ENCODE data around the gene SUN1. TPM values are rescaled to one million over a fixed set of nuclear protein-coding genes. Genes with fewer than 3 reads are reported as not detected.

The SUN1 gene
- total RNA-seq, 1 donor from 2014 or later: 186 TPM

- peak overlapping the region; percentile 67 to 70 for H3K27ac ChIP-seq
- no peak for DNase-seq (ENCODE audit: low spot score in 2 of 2)
- H3K4me3 ChIP-seq: no peak overlapping the region
- peaks cover 8 to 55% of the 10 kb centered on the region in 2 donors for H3K4me1 ChIP-seq
- no peaks in the 10 kb centered on the region for H3K9me3 ChIP-seq
- no peaks in the 10 kb centered on the region for H3K36me3 ChIP-seq
- intact Hi-C loops (cut with DNase I): no loop called here
- no peaks in the 10 kb centered on the region for H3K27me3 ChIP-seq
- no peak for TF ChIP-seq CTCF (IDR thresholded peaks at IDR 0.05)
Observed at GRCh38 chr7:825386-825785, 6.9 kb upstream of the SUN1 start.

DNA sequence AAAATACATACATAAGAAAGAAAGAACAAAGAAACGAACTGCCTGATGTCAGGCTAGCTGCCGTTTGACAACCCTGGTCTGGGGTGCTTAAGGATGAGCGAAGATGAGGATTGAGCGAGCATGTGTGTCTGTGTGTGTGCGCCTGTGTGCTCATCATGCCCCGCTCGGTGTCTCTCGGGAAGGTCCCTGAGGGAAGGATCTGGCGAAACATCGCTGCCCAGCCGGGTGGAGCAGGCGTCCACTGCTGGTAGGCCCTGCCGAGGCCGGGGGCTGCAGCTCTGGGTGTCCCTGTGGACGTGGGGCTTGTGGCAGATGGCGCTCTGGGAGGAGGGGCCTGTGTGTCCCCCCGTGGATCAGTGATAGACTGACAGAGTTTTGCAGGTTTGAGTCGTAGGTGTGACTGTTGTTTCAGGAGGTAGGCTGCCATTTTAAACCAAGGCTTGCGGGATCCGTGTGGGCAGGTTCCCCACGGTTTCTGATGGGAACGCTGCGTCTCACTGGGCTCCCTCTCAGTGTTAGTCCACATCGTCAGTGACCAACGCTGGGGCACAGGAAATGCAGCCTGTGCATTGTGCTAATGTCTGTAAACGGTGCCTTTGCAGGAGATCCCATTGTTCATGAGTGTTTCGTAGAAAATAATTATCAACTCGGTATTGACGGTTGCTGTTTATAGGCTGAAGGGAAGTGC, 5.9 kb upstream of the SUN1 start:
- Histone ChIP-seq H3K27ac (peak overlapping the region; percentile 67 to 70), H3K9me3 (no peaks in the 10 kb centered on the region), H3K36me3 (no peaks in the 10 kb centered on the region), H3K27me3 (no peaks in the 10 kb centered on the region), H3K4me3 (no peak overlapping the region), H3K4me1 (peaks cover 13 to 53% of the 10 kb centered on the region in 2 donors)
- DNase-seq (ENCODE audit: low spot score in 2 of 2): no peak
- no peak for TF ChIP-seq CTCF (IDR thresholded peaks at IDR 0.05)
- intact Hi-C loops (cut with DNase I): no loop called here

- H3K9me3 ChIP-seq: no peaks in the 10 kb centered on the region
- intact Hi-C loops (cut with DNase I): no loop called here
- H3K27ac ChIP-seq: peak overlapping the region; percentile 9 to 43
- peaks cover 0 to 3% of the 10 kb centered on the region in 2 donors for H3K36me3 ChIP-seq
- no peaks in the 10 kb centered on the region for H3K27me3 ChIP-seq
- DNase-seq (ENCODE audit: low spot score in 2 of 2): no peak
- no peak overlapping the region for H3K4me3 ChIP-seq
- TF ChIP-seq CTCF (IDR thresholded peaks at IDR 0.05): no peak
- H3K4me1 ChIP-seq: peaks cover 20 to 51% of the 10 kb centered on the region in 2 donors
Observed at GRCh38 chr7:828793-829561, 3.3 kb upstream of the SUN1 start.

GRCh38 chr7:830069-830468, 2.2 kb upstream of the SUN1 start:
- intact Hi-C loops (cut with DNase I): no loop called here
- no peak overlapping the region for H3K4me3 ChIP-seq
- no peak for DNase-seq (ENCODE audit: low spot score in 2 of 2)
- TF ChIP-seq CTCF (IDR thresholded peaks at IDR 0.05): no peak
- H3K36me3 ChIP-seq: peaks cover 0 to 3% of the 10 kb centered on the region in 2 donors
- H3K4me1 ChIP-seq: peaks cover 21 to 53% of the 10 kb centered on the region in 2 donors
- no peaks in the 10 kb centered on the region for H3K27me3 ChIP-seq
- H3K9me3 ChIP-seq: no peaks in the 10 kb centered on the region
- peak overlapping the region; percentile 89 to 93 for H3K27ac ChIP-seq

GRCh38 chr7:831596-832166, 595 bp upstream of the SUN1 start:
- peak overlapping the region; percentile 18 to 51 for H3K4me3 ChIP-seq
- peaks cover 0 to 3% of the 10 kb centered on the region in 2 donors for H3K36me3 ChIP-seq
- H3K27ac ChIP-seq: peak overlapping the region; percentile 89 to 93
- no peaks in the 10 kb centered on the region for H3K9me3 ChIP-seq
- no peak for TF ChIP-seq CTCF (IDR thresholded peaks at IDR 0.05)
- intact Hi-C loops (cut with DNase I): loop anchor here (1.0 kb wide), 2 partner anchors 14 to 18 kb away; no protein-coding TSS in a partner anchor
- no peaks in the 10 kb centered on the region for H3K27me3 ChIP-seq
- no peak for DNase-seq (ENCODE audit: low spot score in 2 of 2)
- peaks cover 20 to 54% of the 10 kb centered on the region in 2 donors for H3K4me1 ChIP-seq

All from ascending aorta (tissue), 2 donors.